COR-L47 (cell line): ENCODE data around the gene CNDP2.
A peak's percentile ranks its signal among the peaks of the same experiment; 100 is the strongest.
"Not testable (repeated sequence)": the region's sequence is repeated elsewhere in the genome, so short reads cannot be mapped to it uniquely, and the experiment has no call there.

Source experiments
- DNase-seq: peaks from one replicate; lab custom pipeline; 2025; lab: John Stamatoyannopoulos, UW

CNDP2 gene

GRCh38 chr18:74539289-74539688 is 43.1 kb downstream of the CNDP2 start:
- no peak for DNase-seq

GRCh38 chr18:74540652-74541421 is 44.7 kb downstream of the CNDP2 start:
- DNase-seq = peak; percentile 17

- no peak for DNase-seq
Measured at GRCh38 chr18:74541703-74542555, 45.8 kb downstream of the CNDP2 start.

- no peak for DNase-seq
Measured at GRCh38 chr18:74544898-74545297, 48.7 kb downstream of the CNDP2 start.

- DNase-seq = no peak
Measured at GRCh38 chr18:74546007-74546406, 49.8 kb downstream of the CNDP2 start.

- DNase-seq = no peak
Measured at GRCh38 chr18:74546751-74547530, 50.8 kb downstream of the CNDP2 start.

- DNase-seq = no peak
Measured at GRCh38 chr18:74547860-74548259, 51.7 kb downstream of the CNDP2 start.

GRCh38 chr18:74549591-74550104 is 53.5 kb downstream of the CNDP2 start:
- no peak for DNase-seq

GRCh38 chr18:74550886-74551285 is 54.7 kb downstream of the CNDP2 start:
- no peak for DNase-seq

- no peak for DNase-seq
Measured at GRCh38 chr18:74551452-74551851, 55.3 kb downstream of the CNDP2 start.

GRCh38 chr18:74551936-74552555 is 55.9 kb downstream of the CNDP2 start:
- DNase-seq = peak; percentile 86

GRCh38 chr18:74556126-74556525 is 60.0 kb downstream of the CNDP2 start:
- no peak for DNase-seq

- no peak for DNase-seq
Measured at GRCh38 chr18:74558096-74558495, 61.9 kb downstream of the CNDP2 start.

GRCh38 chr18:74562131-74562730 is 66.1 kb downstream of the CNDP2 start:
- no peak for DNase-seq

GRCh38 chr18:74562775-74563174 is 66.6 kb downstream of the CNDP2 start:
- no peak for DNase-seq

GRCh38 chr18:74563999-74564398 is 67.8 kb downstream of the CNDP2 start:
- no peak for DNase-seq

GRCh38 chr18:74565164-74565563 is 69.0 kb downstream of the CNDP2 start:
- DNase-seq = not testable (repeated sequence)

GRCh38 chr18:74565993-74566392 is 69.8 kb downstream of the CNDP2 start:
- DNase-seq = not testable (repeated sequence)

GRCh38 chr18:74567822-74568221 is 71.7 kb downstream of the CNDP2 start:
- no peak for DNase-seq

- DNase-seq = no peak
Measured at GRCh38 chr18:74569401-74569800, 73.2 kb downstream of the CNDP2 start.

GRCh38 chr18:74570266-74570665 is 74.1 kb downstream of the CNDP2 start:
- no peak for DNase-seq
